ENCODE measurements around the gene TPTE. TPM values are rescaled to one million over a fixed set of nuclear protein-coding genes. Genes with fewer than 3 reads are reported as not detected.
"Not testable (repeated sequence)": the region's sequence is repeated elsewhere in the genome, so short reads cannot be mapped to it uniquely, and the experiment has no call there.

Gene TPTE
- total and polyA plus RNA-seq, 2 donors (not counting 1 experiment from before 2014, with no cell fraction given) = not detected

DNA sequence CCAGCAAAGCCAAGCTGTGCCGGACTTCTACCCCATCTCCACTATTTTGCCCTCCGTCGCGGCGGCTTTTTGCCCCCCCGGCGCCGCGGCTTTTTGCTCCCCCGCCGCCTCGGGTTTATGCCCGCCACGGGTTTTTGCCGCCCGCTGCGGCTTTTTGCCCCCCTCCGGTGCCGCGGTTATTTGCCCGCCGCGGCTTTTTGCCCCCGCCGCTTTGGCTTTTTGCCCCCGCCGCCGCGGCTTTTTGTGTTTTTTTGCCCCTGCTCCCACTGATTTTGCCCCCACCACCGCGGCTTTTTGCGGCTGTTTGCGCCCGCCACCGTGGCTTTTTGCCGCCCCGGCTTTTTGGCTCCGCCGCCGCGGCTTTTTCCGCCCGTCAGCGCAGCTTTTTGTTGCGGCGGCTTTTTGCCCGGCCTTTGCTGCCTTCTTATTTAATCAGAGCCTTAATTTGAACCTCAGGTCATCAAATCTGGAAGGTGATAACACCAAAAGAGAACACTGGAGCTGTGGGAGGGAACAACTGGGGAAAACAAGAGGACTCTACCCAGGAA lies 106.0 kb downstream of the TPTE start:
- no peak for ATAC-seq (ENCODE audit: low read depth)
- Mint-ChIP-seq H3K4me1 (no peaks in the 10 kb centered on the region), H3K27ac (no peak overlapping the region), H3K4me3 (no peak overlapping the region), H3K9me3 (ENCODE audit: insufficient read depth) (no peaks in the 10 kb centered on the region), H3K27me3 (no peaks in the 10 kb centered on the region)
- Histone ChIP-seq H4K20me1 (ENCODE audit: control insufficient read depth, insufficient read depth, low read length, poor library complexity, severe bottlenecking) (no peaks in the 10 kb centered on the region), H3K27me3 (replicated peaks in 1 of 4; ENCODE audit: control extremely low read depth in 1 of 4, control insufficient read depth in 3 of 4, insufficient read depth in 4 of 4, low read length in 3 of 4) (no peaks in the 10 kb centered on the region), H3K27ac (ENCODE audit: low read length in 2 of 2) (no peak overlapping the region), H3K4me3 (ENCODE audit: control extremely low read depth in 1 of 5, extremely low read depth in 1 of 5, insufficient read depth in 1 of 5, low read depth in 2 of 5, low read length in 4 of 5) (no peak overlapping the region), H2AFZ (ENCODE audit: insufficient read depth, low read depth, low read length, poor library complexity, severe bottlenecking) (no peak overlapping the region), H3K36me3 (replicated peaks in 1 of 2; ENCODE audit: control extremely low read depth in 1 of 2, control insufficient read depth in 1 of 2, extremely low read depth in 1 of 2, insufficient read depth in 2 of 2, low read length in 1 of 2) (no peaks in the 10 kb centered on the region), H3K4me1 (ENCODE audit: control insufficient read depth in 2 of 2, insufficient read depth in 2 of 2, low read length in 2 of 2) (no peaks in the 10 kb centered on the region), H3K79me2 (ENCODE audit: control insufficient read depth, insufficient read depth, low read length) (no peaks in the 10 kb centered on the region), H3K9ac (ENCODE audit: low read length) (no peak overlapping the region), H3K9me3 (ENCODE audit: control extremely low read depth in 1 of 3, control insufficient read depth in 2 of 3, insufficient read depth in 1 of 3, low read length in 2 of 3) (peaks cover 0 to 18% (median 1%) of the 10 kb centered on the region in 3 donors), H3K4me2 (replicated peaks; ENCODE audit: low read depth, low read length, poor library complexity, severe bottlenecking) (no peak overlapping the region)
- 70% methylated on average over 47 of the region's 47 CpGs for WGBS (ENCODE audit: insufficient coverage)
- intact Hi-C loops (cut with micrococcal nuclease) = no loop called here
- TF ChIP-seq EZH2 (IDR thresholded peaks at IDR 0.05; ENCODE audit: borderline replicate concordance, insufficient read depth, low read depth, low read length, poor library complexity, severe bottlenecking) = no peak
- TF ChIP-seq, protein P1, sequence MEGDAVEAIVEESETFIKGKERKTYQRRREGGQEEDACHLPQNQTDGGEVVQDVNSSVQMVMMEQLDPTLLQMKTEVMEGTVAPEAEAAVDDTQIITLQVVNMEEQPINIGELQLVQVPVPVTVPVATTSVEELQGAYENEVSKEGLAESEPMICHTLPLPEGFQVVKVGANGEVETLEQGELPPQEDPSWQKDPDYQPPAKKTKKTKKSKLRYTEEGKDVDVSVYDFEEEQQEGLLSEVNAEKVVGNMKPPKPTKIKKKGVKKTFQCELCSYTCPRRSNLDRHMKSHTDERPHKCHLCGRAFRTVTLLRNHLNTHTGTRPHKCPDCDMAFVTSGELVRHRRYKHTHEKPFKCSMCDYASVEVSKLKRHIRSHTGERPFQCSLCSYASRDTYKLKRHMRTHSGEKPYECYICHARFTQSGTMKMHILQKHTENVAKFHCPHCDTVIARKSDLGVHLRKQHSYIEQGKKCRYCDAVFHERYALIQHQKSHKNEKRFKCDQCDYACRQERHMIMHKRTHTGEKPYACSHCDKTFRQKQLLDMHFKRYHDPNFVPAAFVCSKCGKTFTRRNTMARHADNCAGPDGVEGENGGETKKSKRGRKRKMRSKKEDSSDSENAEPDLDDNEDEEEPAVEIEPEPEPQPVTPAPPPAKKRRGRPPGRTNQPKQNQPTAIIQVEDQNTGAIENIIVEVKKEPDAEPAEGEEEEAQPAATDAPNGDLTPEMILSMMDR (IDR thresholded peaks at IDR 0.05) = no peak
- DNase-seq = no peak
- ChIA-PET CTCF (no interaction called here), POLR2A (no interaction called here)

GRCh38 chr21:10629239-10629638 lies 107.9 kb downstream of the TPTE start:
- H3K27ac Mint-ChIP-seq; H3K27ac ChIP-seq (ENCODE audit: low read length in 2 of 2); H3K4me2 ChIP-seq (replicated peaks; ENCODE audit: low read depth, low read length, poor library complexity, severe bottlenecking); H3K9ac ChIP-seq (ENCODE audit: low read length); H3K9me3 Mint-ChIP-seq (ENCODE audit: insufficient read depth); DNase-seq; intact Hi-C loops (cut with micrococcal nuclease); H4K20me1 ChIP-seq (ENCODE audit: control insufficient read depth, insufficient read depth, low read length, poor library complexity, severe bottlenecking); H3K27me3 Mint-ChIP-seq; H2AFZ ChIP-seq (ENCODE audit: insufficient read depth, low read depth, low read length, poor library complexity, severe bottlenecking); POLR2A ChIA-PET; ATAC-seq (ENCODE audit: low read depth); H3K27me3 ChIP-seq (replicated peaks in 1 of 4; ENCODE audit: control extremely low read depth in 1 of 4, control insufficient read depth in 3 of 4, insufficient read depth in 4 of 4, low read length in 3 of 4); H3K79me2 ChIP-seq (ENCODE audit: control insufficient read depth, insufficient read depth, low read length); H3K4me3 ChIP-seq (ENCODE audit: control extremely low read depth in 1 of 5, extremely low read depth in 1 of 5, insufficient read depth in 1 of 5, low read depth in 2 of 5, low read length in 4 of 5); H3K36me3 ChIP-seq (replicated peaks in 1 of 2; ENCODE audit: control extremely low read depth in 1 of 2, control insufficient read depth in 1 of 2, extremely low read depth in 1 of 2, insufficient read depth in 2 of 2, low read length in 1 of 2); H3K4me3 Mint-ChIP-seq; H3K4me1 Mint-ChIP-seq; H3K4me1 ChIP-seq (ENCODE audit: control insufficient read depth in 2 of 2, insufficient read depth in 2 of 2, low read length in 2 of 2); CTCF ChIA-PET: not testable (repeated sequence)
- peaks cover 0 to 18% (median 1%) of the 10 kb centered on the region in 3 donors for H3K9me3 ChIP-seq (ENCODE audit: control extremely low read depth in 1 of 3, control insufficient read depth in 2 of 3, insufficient read depth in 1 of 3, low read length in 2 of 3)
- no CpG with 5 or more reads among the region's 3 CpGs for WGBS (ENCODE audit: insufficient coverage)

DNA sequence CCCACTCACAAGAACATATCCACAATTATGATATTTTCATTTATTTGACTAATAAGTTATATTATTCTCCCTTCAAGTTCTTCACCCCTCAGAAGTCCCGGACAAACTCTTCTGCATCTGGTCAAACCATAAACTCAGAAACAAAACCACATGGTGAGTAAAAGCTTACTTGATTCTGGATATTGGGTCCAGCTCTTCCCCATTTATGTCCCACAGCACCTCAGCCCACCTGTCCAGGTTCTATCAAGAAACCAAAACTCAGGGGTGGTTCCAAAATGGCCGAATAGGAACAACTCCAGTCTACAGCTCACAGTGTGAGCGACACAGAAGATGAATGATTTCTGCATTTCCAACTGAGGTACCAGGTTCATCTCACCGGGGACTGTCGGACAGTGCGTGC lies 109.4 kb downstream of the TPTE start:
- H3K4me2 ChIP-seq (replicated peaks; ENCODE audit: low read depth, low read length, poor library complexity, severe bottlenecking); H3K36me3 ChIP-seq (replicated peaks in 1 of 2; ENCODE audit: control extremely low read depth in 1 of 2, control insufficient read depth in 1 of 2, extremely low read depth in 1 of 2, insufficient read depth in 2 of 2, low read length in 1 of 2); H3K27me3 ChIP-seq (replicated peaks in 1 of 4; ENCODE audit: control extremely low read depth in 1 of 4, control insufficient read depth in 3 of 4, insufficient read depth in 4 of 4, low read length in 3 of 4); H3K27me3 Mint-ChIP-seq; H3K4me1 ChIP-seq (ENCODE audit: control insufficient read depth in 2 of 2, insufficient read depth in 2 of 2, low read length in 2 of 2); H3K4me1 Mint-ChIP-seq; H3K4me3 ChIP-seq (ENCODE audit: control extremely low read depth in 1 of 5, extremely low read depth in 1 of 5, insufficient read depth in 1 of 5, low read depth in 2 of 5, low read length in 4 of 5); POLR2A ChIA-PET; ATAC-seq (ENCODE audit: low read depth); H3K27ac Mint-ChIP-seq; CTCF ChIA-PET; DNase-seq; H2AFZ ChIP-seq (ENCODE audit: insufficient read depth, low read depth, low read length, poor library complexity, severe bottlenecking); H3K9me3 Mint-ChIP-seq (ENCODE audit: insufficient read depth); intact Hi-C loops (cut with micrococcal nuclease); H3K79me2 ChIP-seq (ENCODE audit: control insufficient read depth, insufficient read depth, low read length); H3K4me3 Mint-ChIP-seq; H3K9ac ChIP-seq (ENCODE audit: low read length); H4K20me1 ChIP-seq (ENCODE audit: control insufficient read depth, insufficient read depth, low read length, poor library complexity, severe bottlenecking); H3K27ac ChIP-seq (ENCODE audit: low read length in 2 of 2): not testable (repeated sequence)
- peaks cover 0 to 18% (median 2%) of the 10 kb centered on the region in 3 donors for H3K9me3 ChIP-seq (ENCODE audit: control extremely low read depth in 1 of 3, control insufficient read depth in 2 of 3, insufficient read depth in 1 of 3, low read length in 2 of 3)
- 66% methylated on average over 5 of the region's 6 CpGs for WGBS (ENCODE audit: insufficient coverage)
